Effector memory CD8-positive, alpha-beta T cell (primary cell): ENCODE measurements around the gene DBF4B.
"Not testable (repeated sequence)": the region's sequence is repeated elsewhere in the genome, so short reads cannot be mapped to it uniquely, and the experiment has no call there.

Experiments
- ATAC-seq: fragments of 150-1000 bp; cut with Tn5 transposase; replicated peaks from 2 replicates; pipeline ENCODE4 v1.10.0; 2021; ENCODE audit warnings: mild to moderate bottlenecking, moderate library complexity
- DNase-seq, 3 experiments: peaks; one replicate each; pipeline ENCODE4 v3.0.0; 2021
- H3K27ac Mint-ChIP-seq, 2 donors: one replicate each; pipeline ENCODE4 v1.8.0; 2022; ENCODE audit warnings: mild to moderate bottlenecking in 2 of 2, mixed read lengths in 2 of 2, moderate library complexity in 2 of 2
- H3K27me3 Mint-ChIP-seq, 2 donors: one replicate each; pipeline ENCODE4 v1.8.0; 2022; ENCODE audit warnings: mixed read lengths in 2 of 2
- H3K36me3 Mint-ChIP-seq: one replicate; pipeline ENCODE4 v1.8.0; 2022; ENCODE audit warnings: mild to moderate bottlenecking, moderate library complexity, mixed read lengths; ENCODE audit not compliant: insufficient read depth
- H3K4me1 Mint-ChIP-seq, 2 donors: one replicate each; pipeline ENCODE4 v1.8.0; 2022; ENCODE audit warnings: low read depth in 2 of 2, mixed read lengths in 2 of 2
- H3K4me3 Mint-ChIP-seq, 2 donors: one replicate each; pipeline ENCODE4 v1.8.0; 2022; ENCODE audit warnings: mild to moderate bottlenecking in 2 of 2, mixed read lengths in 2 of 2, moderate library complexity in 2 of 2
- H3K9me3 Mint-ChIP-seq, 2 donors: one replicate each; pipeline ENCODE4 v1.8.0; 2022; ENCODE audit warnings: mixed read lengths in 2 of 2
- total RNA-seq, 9 experiments: gene quantifications; one replicate each; lab custom pipeline; 2026; lab: John Stamatoyannopoulos, UW

The DBF4B gene, protein sequence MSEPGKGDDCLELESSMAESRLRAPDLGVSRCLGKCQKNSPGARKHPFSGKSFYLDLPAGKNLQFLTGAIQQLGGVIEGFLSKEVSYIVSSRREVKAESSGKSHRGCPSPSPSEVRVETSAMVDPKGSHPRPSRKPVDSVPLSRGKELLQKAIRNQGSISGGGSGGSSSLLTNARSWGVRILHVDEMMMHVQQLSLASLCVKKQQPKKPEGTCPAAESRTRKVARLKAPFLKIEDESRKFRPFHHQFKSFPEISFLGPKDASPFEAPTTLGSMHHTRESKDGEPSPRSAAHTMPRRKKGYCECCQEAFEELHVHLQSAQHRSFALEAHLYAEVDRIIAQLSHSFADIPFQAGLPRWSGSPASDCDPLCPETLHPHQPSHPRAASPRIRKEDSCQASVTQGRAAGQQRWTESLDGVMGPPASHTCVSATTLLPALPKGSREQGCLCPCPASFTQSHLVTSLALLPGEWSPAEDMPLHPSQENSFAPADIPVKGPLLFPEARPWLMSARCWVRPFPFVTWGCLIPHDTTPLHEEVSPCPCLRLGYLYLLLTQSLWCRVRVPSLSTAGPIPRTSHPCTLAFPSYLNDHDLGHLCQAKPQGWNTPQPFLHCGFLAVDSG
- total RNA-seq = 2.5 to 6.9 (median 4.1) reads per million in 9 experiments

DNA sequence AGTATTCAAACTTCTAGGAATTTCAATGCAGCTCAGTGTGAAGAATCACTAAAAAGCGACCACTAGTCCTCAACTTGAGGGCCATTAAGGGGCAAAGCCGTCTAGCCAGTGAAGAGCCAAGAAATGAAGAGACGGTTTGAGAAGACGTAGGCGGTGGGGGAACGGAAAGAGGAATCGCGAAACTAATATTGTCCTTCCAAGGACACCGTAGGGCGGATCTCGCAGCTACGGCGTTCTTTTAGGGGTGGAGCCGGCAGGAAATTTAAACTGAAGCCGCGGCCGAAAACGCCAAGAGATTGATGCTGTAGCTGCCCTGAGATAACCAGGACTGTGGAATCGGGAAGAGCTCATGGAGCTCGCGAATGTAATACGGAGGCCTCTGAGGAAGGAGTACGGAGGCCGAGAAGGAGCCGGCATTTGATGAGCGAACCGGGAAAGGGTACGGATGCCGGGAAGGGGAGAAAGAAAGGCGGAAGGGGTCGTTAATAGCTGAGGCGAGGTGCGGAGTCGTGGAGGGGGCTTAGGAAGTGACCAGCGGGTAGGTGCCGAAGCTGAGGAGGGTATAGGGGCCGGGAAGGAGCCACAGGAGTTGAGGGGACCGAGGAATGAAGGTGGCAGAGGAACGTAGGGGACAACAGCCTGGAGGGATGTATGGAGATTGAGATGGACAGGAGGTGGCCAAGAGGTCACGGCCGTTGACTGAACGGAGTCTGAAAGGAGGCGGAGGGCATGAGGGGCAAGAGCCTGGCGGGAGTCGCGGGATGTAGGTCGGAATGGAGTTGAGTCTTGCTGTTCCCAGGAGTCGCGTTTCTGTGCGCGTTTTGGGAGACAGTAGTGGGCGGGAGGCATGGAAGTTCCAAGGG, at the start of gene DBF4B:
Gene DBF4B, plus strand, starts transcription at position 265 of the 863 bp plus-strand sequence. Its CDS starts 156 bp downstream, at position 421.
- H3K4me3 Mint-ChIP-seq = no peak within 1 kb of the TSS
- no peaks in the 10 kb centered on the region for H3K36me3 Mint-ChIP-seq
- peak; percentile 82 to 87 (median 83) for DNase-seq
- no peak within 1 kb of the TSS for H3K27ac Mint-ChIP-seq
- no peaks in the 10 kb centered on the region for H3K9me3 Mint-ChIP-seq
- peak; percentile 99 for ATAC-seq
- H3K4me1 Mint-ChIP-seq = peaks cover 0 to 2% of the 10 kb centered on the region in 2 donors
- H3K27me3 Mint-ChIP-seq = peaks cover 9 to 13% of the 10 kb centered on the region in 2 donors

DNA sequence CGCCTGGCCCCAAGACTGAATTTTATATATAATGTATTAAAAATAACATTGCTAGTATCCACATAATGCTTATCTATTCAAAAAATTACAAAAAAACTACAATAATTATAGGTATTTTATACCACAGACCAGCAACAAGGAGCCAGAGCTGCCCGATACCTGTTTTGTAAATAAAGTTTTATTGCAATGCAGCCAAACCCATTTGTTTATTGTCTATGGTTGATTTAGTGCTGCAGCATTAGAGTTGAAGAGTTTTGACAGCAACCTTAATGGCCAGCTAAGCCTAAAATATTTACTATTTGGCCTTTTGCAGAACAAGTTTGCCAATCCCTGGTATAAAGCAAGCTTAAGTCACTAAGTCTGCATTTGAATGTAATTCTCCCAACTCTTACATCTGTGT, 46.6 kb upstream of the DBF4B start:
- ATAC-seq (no peak), DNase-seq (no peak)
- Mint-ChIP-seq H3K27me3 (peaks cover 16 to 17% of the 10 kb centered on the region in 2 donors), H3K36me3 (no peaks in the 10 kb centered on the region), H3K27ac (no peak overlapping the region), H3K4me3 (no peak overlapping the region), H3K9me3 (no peaks in the 10 kb centered on the region), H3K4me1 (peaks cover 3 to 4% of the 10 kb centered on the region in 2 donors)

DNA sequence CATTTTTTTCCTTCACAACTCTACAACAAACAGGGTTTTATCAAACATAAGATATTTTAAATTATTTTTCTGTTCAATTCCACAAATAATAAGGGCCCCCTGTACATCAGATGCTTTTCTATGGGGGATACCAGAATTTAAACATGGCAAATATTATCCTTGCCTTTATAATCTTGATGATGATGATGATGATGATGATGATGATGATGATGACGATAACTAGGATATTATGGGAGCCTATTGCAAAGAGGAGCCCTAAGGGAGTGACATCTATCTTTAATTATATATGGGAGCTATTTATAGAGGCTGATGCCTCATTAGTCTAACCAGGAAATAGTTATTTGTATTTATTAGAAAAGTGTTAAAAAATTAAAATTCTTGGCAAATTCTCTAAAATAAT, 45.4 kb upstream of the DBF4B start:
- Mint-ChIP-seq H3K4me3 (no peak overlapping the region), H3K27ac (no peak overlapping the region), H3K36me3 (no peaks in the 10 kb centered on the region), H3K27me3 (peaks cover 17 to 21% of the 10 kb centered on the region in 2 donors), H3K9me3 (no peaks in the 10 kb centered on the region), H3K4me1 (no peaks in the 10 kb centered on the region)
- DNase-seq (no peak), ATAC-seq (no peak)

DNA sequence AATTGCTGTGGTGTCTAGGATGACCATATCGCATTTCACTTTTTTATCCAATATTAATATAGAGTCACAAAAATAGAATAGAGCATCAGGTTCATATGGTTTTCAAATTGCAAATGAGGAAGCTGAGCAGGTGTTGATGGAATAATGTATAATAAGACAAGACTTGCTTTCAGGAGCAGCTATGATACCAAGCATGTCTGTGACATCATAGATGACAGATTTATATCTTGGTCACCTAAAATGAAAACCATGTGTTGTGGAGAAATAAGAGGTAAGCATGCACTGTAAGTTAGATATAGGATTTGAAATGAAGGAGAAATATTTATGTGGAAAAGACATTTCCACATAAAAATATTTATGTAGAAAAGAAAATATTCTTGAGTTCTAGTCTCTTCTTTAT, 43.6 kb upstream of the DBF4B start:
- DNase-seq = no peak
- H3K36me3 Mint-ChIP-seq = no peaks in the 10 kb centered on the region
- no peaks in the 10 kb centered on the region for H3K4me1 Mint-ChIP-seq
- no peaks in the 10 kb centered on the region for H3K9me3 Mint-ChIP-seq
- no peak for ATAC-seq
- H3K27ac Mint-ChIP-seq = no peak overlapping the region
- peaks cover 17 to 21% of the 10 kb centered on the region in 2 donors for H3K27me3 Mint-ChIP-seq
- no peak overlapping the region for H3K4me3 Mint-ChIP-seq

DNA sequence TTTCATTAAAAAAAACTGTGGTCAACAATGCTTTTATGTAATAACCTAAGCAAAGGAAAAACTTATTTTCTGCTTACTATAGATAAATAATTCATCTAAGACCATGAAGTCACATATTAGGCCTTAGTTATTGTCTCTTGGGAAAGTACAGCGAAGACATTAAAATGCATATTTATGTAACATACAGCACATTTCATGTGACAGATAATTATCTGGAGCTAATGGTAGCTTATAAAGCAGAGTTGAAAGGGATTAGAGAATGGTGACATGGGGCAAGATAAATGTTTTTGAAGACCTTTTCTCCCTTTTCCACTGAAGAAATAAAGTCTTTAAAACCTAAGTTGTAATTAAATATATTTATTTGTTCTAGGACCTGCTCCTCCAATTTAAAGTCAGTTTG, 42.5 kb upstream of the DBF4B start:
- H3K36me3 Mint-ChIP-seq = no peaks in the 10 kb centered on the region
- no peaks in the 10 kb centered on the region for H3K4me1 Mint-ChIP-seq
- DNase-seq (no peak), ATAC-seq (no peak)
- H3K27ac Mint-ChIP-seq = no peak overlapping the region
- H3K27me3 Mint-ChIP-seq = peaks cover 17 to 21% of the 10 kb centered on the region in 2 donors
- H3K9me3 Mint-ChIP-seq = no peaks in the 10 kb centered on the region
- no peak overlapping the region for H3K4me3 Mint-ChIP-seq

DNA sequence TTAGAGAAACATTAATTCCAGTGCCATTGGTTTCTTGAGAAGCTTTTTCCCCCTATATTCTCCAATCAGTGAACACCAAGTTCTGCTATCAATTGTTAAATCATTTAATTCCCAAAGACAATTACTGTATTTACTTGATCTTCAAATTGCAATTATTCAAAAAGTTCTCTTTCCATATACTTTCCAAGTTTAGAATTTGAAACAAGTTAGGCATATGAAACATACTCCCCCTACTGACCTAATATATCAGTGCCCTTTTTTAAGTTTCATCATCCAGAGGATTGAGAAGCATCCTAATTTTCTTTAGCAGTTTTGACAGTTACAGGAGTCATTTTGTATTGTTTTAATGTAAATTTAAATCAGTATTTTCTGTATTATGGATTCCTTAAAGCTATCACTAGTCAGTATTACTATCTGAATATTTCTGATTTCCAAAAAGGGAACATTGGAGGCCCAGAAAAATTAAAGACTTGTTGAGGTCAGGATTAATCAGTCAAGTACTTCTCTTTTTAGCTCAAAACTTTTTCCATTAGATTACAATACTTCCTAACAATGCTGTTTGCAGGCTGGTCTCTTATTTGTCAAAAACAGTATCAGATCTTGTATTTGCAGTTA, 35.9 kb upstream of the DBF4B start:
- ATAC-seq (no peak), DNase-seq (no peak)
- H3K27me3 Mint-ChIP-seq = peaks cover under 1 to 4% of the 10 kb centered on the region in 2 donors
- no peaks in the 10 kb centered on the region for H3K4me1 Mint-ChIP-seq
- H3K36me3 Mint-ChIP-seq = peaks cover 4% of the 10 kb centered on the region
- no peaks in the 10 kb centered on the region for H3K9me3 Mint-ChIP-seq
- no peak overlapping the region for H3K4me3 Mint-ChIP-seq
- no peak overlapping the region for H3K27ac Mint-ChIP-seq

DNA sequence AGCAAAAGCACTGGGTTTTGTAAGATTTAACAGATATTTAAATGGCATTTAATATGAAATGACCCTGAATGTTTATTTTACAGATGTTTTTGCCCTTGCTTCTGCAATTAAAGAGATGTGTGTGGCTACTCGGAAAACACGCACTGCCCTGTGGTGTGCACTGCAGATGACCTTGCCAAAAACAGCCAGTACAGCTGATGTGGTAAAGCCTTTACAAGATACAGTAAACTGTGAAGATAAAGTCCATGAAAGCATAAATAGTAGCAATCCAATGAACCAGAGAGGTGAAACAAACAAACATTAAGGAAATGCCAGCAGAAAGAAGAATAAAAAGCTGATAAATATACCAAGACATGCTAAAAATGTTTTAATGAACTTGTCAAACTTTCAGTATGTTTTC, 34.6 kb upstream of the DBF4B start:
- Mint-ChIP-seq H3K9me3 (no peaks in the 10 kb centered on the region), H3K4me3 (no peak overlapping the region), H3K36me3 (peaks cover 11% of the 10 kb centered on the region), H3K27ac (no peak overlapping the region), H3K4me1 (no peaks in the 10 kb centered on the region), H3K27me3 (no peaks in the 10 kb centered on the region)
- no peak for DNase-seq
- ATAC-seq = no peak

DNA sequence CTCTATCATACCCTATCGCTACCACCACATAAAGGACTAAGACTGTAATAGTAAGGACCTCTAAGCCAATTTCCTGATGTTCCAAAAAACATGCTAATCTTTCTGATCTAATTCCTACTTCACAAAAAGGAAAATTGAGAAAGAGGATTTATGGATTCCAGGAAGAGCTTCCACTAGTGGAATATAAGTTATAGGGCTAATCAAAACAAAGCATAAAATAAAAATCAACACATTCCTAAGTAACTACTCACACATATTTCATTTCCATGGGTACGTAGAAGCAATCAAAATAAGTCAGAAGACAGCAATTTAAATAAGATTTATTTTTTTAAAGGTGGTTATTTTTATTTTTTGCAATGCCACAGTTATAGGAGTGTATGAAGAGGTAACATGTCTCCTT, 31.3 kb upstream of the DBF4B start:
- H3K4me1 Mint-ChIP-seq = no peaks in the 10 kb centered on the region
- no peak for ATAC-seq
- H3K9me3 Mint-ChIP-seq = no peaks in the 10 kb centered on the region
- peaks cover 39% of the 10 kb centered on the region for H3K36me3 Mint-ChIP-seq
- H3K27me3 Mint-ChIP-seq = no peaks in the 10 kb centered on the region
- H3K4me3 Mint-ChIP-seq = no peak overlapping the region
- H3K27ac Mint-ChIP-seq = no peak overlapping the region
- DNase-seq = no peak

DNA sequence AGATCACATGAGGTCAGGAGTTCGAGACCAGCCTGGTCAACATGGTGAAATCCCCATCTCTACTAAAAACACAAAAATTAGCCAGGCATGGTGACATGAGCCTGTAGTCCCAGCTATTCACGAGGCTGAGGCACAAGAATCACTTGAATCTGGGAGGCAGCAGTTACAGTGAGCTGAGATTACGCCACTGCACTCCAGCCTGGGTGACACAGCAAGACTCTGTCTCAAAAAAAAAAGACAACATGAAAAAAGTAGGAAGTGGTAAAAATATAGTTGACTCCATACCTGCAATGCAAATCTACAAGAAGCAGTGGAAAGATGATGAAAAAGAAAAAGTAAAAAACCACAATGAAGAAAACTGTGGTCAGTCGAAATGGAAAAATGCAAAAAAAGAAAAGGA, 25.2 kb upstream of the DBF4B start:
- DNase-seq, H3K27me3 Mint-ChIP-seq, H3K4me3 Mint-ChIP-seq, ATAC-seq, H3K4me1 Mint-ChIP-seq, H3K9me3 Mint-ChIP-seq, H3K27ac Mint-ChIP-seq: not testable (repeated sequence)
- peaks cover 56% of the 10 kb centered on the region for H3K36me3 Mint-ChIP-seq

DNA sequence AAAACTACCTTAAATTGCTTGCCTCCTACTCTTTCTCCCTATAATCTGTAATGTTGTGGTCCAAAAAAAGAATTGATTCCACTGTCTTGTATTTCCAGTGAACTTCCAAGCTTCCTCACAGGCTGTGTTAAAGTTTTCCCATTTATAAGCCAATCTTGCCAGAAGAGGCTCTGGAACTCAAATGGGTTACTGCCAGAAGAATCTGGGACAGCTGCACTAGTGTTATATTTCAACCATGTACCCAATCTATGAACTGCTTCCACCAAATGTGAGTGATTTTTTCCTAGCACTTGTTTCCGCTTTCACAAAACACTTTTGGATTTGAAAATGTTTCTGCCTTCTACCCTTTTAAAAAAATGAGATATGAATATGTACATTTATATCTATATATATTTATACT, 20.7 kb upstream of the DBF4B start:
- Mint-ChIP-seq H3K4me1 (peaks cover 24 to 34% of the 10 kb centered on the region in 2 donors), H3K36me3 (peaks cover 26% of the 10 kb centered on the region), H3K27me3 (no peaks in the 10 kb centered on the region), H3K4me3 (no peak overlapping the region), H3K9me3 (no peaks in the 10 kb centered on the region), H3K27ac (no peak overlapping the region)
- ATAC-seq (no peak), DNase-seq (no peak)

DNA sequence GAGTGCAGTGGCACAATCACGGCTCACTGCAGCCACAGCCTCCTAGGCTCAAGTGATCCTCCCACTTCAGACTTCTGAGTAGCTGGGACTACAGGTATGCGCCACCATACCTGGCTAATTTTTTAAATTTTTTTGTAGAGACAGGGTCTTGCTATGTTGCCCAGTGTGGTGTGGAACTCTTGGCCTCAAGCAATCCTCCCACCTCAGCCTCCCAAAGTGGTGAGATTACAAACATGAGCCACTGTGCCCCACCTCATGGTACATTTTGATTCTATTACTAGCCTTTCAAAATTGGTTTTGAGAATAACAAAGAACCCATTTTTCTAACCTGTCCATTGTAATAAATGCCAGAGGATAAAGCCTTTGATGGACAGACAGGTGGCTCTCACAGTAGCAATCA, 20.3 kb upstream of the DBF4B start:
- Mint-ChIP-seq H3K4me3 (peak overlapping the region; percentile 91 to 99), H3K9me3 (no peaks in the 10 kb centered on the region)

DNA sequence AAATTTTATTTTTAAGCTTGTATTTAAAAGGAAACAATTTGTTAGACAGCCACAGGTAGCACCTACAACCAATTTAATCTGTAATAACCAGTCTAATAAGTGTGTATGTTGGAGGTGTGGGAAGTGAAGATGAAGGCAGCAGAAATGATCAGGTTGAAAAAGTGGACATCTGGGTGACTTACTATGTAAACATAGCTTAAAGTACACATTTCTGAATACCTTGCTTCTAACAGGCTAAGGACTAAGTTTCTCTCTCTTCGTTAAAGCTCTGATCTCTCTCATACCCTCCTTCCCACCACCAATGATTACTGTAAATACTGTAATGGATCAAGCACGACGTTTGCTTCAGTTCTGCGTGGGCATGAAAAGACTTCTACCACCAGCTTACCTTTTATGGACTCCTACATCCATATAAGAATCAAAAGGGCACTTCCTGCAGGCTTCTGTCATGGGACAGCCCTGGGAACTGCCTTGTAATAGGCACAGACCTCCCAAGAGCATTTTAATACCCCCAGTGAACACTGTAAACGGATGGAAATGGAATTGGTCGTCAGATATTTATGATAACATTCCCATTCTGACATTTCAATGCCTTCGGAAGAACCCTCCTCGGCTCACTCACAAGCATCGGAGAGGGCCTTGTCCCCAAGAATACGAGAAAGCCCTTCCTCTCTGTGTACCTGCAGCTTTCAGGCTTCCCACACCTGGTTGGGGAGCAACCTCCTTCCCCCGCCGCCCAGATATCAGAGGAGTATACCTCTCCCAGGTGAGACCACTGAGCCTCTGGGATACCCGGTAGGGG, 19.6 kb upstream of the DBF4B start:
- Mint-ChIP-seq H3K27ac (peak overlapping the region; percentile 93 to 97), H3K4me1 (peaks cover 24 to 34% of the 10 kb centered on the region in 2 donors), H3K27me3 (no peaks in the 10 kb centered on the region), H3K9me3 (no peaks in the 10 kb centered on the region), H3K4me3 (peak overlapping the region; percentile 91 to 99), H3K36me3 (peaks cover 17% of the 10 kb centered on the region)
- peak; percentile 8 for ATAC-seq
- DNase-seq = no peak

More for the DNA sequence above, 20.3 kb upstream of the DBF4B start:
- Mint-ChIP-seq H3K36me3 (peaks cover 21% of the 10 kb centered on the region), H3K27ac (no peak overlapping the region), H3K4me1 (peaks cover 24 to 34% of the 10 kb centered on the region in 2 donors), H3K27me3 (no peaks in the 10 kb centered on the region)
- DNase-seq = no peak
- no peak for ATAC-seq
